Dermis microvascular lymphatic vessel endothelial cell (primary cell): ENCODE data around the gene BLCAP. TPM values are rescaled to one million over a fixed set of nuclear protein-coding genes. Genes with fewer than 3 reads are reported as not detected.
"Not testable (repeated sequence)": the region's sequence is repeated elsewhere in the genome, so short reads cannot be mapped to it uniquely, and the experiment has no call there.

ENCODE experiments used
- DNase-seq, 2 donors: peaks; one replicate each; pipeline versions ENCODE4 v3.0.0 to v3.0.0-alpha.2; 2010; ENCODE audit warnings: low read depth in 2 of 2
- total RNA-seq: library from RNA; depleted of rRNA; stranded (reverse); fragments of >200 nt; gene quantifications from 2 replicates; pipeline ENCODE4 v1.2.1, GENCODE V29; 2014

The BLCAP gene
- total RNA-seq, 1 donor from 2014 or later = 33.5 TPM

GRCh38 chr20:37484331-37484730 lies 43.3 kb downstream of the BLCAP start:
- DNase-seq = no peak

GRCh38 chr20:37481610-37482009 lies 46.1 kb downstream of the BLCAP start:
- DNase-seq = no peak

- DNase-seq = no peak
Observed at GRCh38 chr20:37480919-37481318, 46.8 kb downstream of the BLCAP start.

- no peak for DNase-seq
Observed at GRCh38 chr20:37479925-37480691, 47.6 kb downstream of the BLCAP start.

GRCh38 chr20:37479266-37479665 lies 48.4 kb downstream of the BLCAP start:
- no peak for DNase-seq

- DNase-seq = no peak
Observed at GRCh38 chr20:37477041-37477440, 50.6 kb downstream of the BLCAP start.

- DNase-seq = no peak
Observed at GRCh38 chr20:37475252-37475651, 52.4 kb downstream of the BLCAP start.

- DNase-seq = no peak
Observed at GRCh38 chr20:37474386-37474785, 53.3 kb downstream of the BLCAP start.

- DNase-seq = no peak
Observed at GRCh38 chr20:37473249-37474000, 54.3 kb downstream of the BLCAP start.

- DNase-seq = not testable (repeated sequence)
Observed at GRCh38 chr20:37472435-37472834, 55.2 kb downstream of the BLCAP start.

GRCh38 chr20:37471741-37472235 lies 55.9 kb downstream of the BLCAP start:
- no peak for DNase-seq

GRCh38 chr20:37470190-37470589 lies 57.5 kb downstream of the BLCAP start:
- not testable (repeated sequence) for DNase-seq

- DNase-seq = no peak
Observed at GRCh38 chr20:37469531-37469930, 58.1 kb downstream of the BLCAP start.

- DNase-seq = no peak
Observed at GRCh38 chr20:37468886-37469285, 58.8 kb downstream of the BLCAP start.

Other genes with a start within 250 kb of the BLCAP start
- gene MANBAL, start 238.2 kb downstream of the BLCAP start, total RNA-seq = 11.4 and 15.4 TPM in 2 replicates
- gene SRC, start 181.7 kb downstream of the BLCAP start, total RNA-seq = 3.7 and 4.7 TPM in 2 replicates
- 0.13 and 0.26 TPM in 2 replicates for gene NNAT, start 6.6 kb downstream of the BLCAP start, total RNA-seq
- gene CTNNBL1, start 166.2 kb upstream of the BLCAP start, total RNA-seq = 22.7 and 22.8 TPM in 2 replicates